Thoracic aorta (tissue), 2 donors: ENCODE results near the gene MYO10. TPM values are rescaled to one million over a fixed set of nuclear protein-coding genes. Genes with fewer than 3 reads are reported as not detected.

Experiments used
- ATAC-seq: fragments of 150-250 bp; one replicate; pipeline ENCODE4 v1.8.0; 2017; ENCODE audit warnings: low read depth; ENCODE audit not compliant: insufficient number of reproducible peaks, low FRiP score
- DNase-seq: peaks from one replicate; pipeline ENCODE4 v3.0.0-alpha.2; 2020; ENCODE audit warnings: low spot score
- H3K27ac ChIP-seq, 2 donors: fragments of 200-600 bp; sonication (generic); 1 replicate in 1 of 2; 2 replicates in 1 of 2; pipeline ENCODE4 v1.5.1; 2016; ENCODE audit warnings: mild to moderate bottlenecking in 2 of 2, moderate library complexity in 2 of 2
- H3K27me3 ChIP-seq: fragments of 200-600 bp; sonication (generic); replicated peaks from 2 replicates; pipeline ENCODE4 v1.6.0; 2016; ENCODE audit warnings: mild to moderate bottlenecking; ENCODE audit not compliant: insufficient read depth
- H3K36me3 ChIP-seq: fragments of 200-600 bp; sonication (generic); one replicate; pipeline ENCODE4 v1.5.1; 2016
- H3K4me1 ChIP-seq, 2 donors: fragments of 200-600 bp; sonication (generic); 1 replicate in 1 of 2; 2 replicates in 1 of 2; pipeline versions ENCODE4 v1.5.1 to v1.6.0; 2016; ENCODE audit warnings: low read depth in 2 of 2, mild to moderate bottlenecking in 1 of 2; ENCODE audit not compliant: control insufficient read depth in 1 of 2
- H3K4me3 ChIP-seq: fragments of 200-600 bp; sonication (generic); 2 replicates; pipeline ENCODE4 v1.5.1; 2016; ENCODE audit warnings: mild to moderate bottlenecking
- H3K9me3 ChIP-seq: fragments of 200-600 bp; sonication (generic); 2 replicates; pipeline ENCODE4 v1.5.1; 2016
- CTCF ChIP-seq: fragments of 200-600 bp; sonication (generic); IDR thresholded peaks from one replicate; pipeline ENCODE4 v1.5.1; 2019; ENCODE audit warnings: antibody characterized with exemption
- total RNA-seq, 2 donors: library from RNA; depleted of rRNA; stranded (reverse); fragments of >200 nt; gene quantifications; one replicate each; pipeline versions ENCODE4 v1.1.0 to v1.2.3, GENCODE V29; 2016

Gene MYO10
- total RNA-seq, 2 donors from 2014 or later = 11.4 to 41.7 TPM

GRCh38 chr5:16754086-16754485, 182.0 kb downstream of the MYO10 start:
- Histone ChIP-seq H3K9me3 (no peaks in the 10 kb centered on the region), H3K4me3 (no peak overlapping the region), H3K36me3 (no peaks in the 10 kb centered on the region), H3K4me1 (no peaks in the 10 kb centered on the region), H3K27me3 (no peaks in the 10 kb centered on the region), H3K27ac (no peak overlapping the region)
- DNase-seq = no peak
- ATAC-seq = no peak
- no peak for TF ChIP-seq CTCF

DNA sequence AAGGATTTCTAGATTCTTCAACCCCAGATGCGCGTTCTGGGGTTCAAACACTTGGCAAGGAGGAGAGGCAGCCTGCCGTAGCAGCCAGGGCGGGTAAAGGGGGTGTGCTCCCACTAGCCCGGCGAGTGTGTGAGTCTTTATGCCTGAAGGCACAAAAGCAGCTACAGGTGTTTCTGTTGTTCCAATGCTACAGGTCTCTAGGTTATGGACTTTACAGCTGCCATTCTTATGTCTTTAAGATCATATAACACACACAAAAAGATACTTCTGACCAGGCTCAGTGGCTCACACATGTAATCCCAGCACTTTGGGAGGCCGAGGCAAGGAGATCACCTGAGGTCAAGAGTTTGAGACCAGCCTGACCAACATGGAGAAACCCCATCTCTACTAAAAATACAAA, 185.6 kb downstream of the MYO10 start:
- ATAC-seq = no peak

GRCh38 chr5:16749626-16750025, 186.5 kb downstream of the MYO10 start:
- no peak for ATAC-seq
- H3K27ac ChIP-seq = no peak overlapping the region
- H3K9me3 ChIP-seq = no peaks in the 10 kb centered on the region

More for the DNA sequence above, 185.6 kb downstream of the MYO10 start:
- Histone ChIP-seq H3K27ac (no peak overlapping the region), H3K27me3 (no peaks in the 10 kb centered on the region), H3K4me1 (no peaks in the 10 kb centered on the region), H3K9me3 (no peaks in the 10 kb centered on the region), H3K36me3 (no peaks in the 10 kb centered on the region), H3K4me3 (no peak overlapping the region)
- DNase-seq = no peak
- no peak for TF ChIP-seq CTCF

DNA sequence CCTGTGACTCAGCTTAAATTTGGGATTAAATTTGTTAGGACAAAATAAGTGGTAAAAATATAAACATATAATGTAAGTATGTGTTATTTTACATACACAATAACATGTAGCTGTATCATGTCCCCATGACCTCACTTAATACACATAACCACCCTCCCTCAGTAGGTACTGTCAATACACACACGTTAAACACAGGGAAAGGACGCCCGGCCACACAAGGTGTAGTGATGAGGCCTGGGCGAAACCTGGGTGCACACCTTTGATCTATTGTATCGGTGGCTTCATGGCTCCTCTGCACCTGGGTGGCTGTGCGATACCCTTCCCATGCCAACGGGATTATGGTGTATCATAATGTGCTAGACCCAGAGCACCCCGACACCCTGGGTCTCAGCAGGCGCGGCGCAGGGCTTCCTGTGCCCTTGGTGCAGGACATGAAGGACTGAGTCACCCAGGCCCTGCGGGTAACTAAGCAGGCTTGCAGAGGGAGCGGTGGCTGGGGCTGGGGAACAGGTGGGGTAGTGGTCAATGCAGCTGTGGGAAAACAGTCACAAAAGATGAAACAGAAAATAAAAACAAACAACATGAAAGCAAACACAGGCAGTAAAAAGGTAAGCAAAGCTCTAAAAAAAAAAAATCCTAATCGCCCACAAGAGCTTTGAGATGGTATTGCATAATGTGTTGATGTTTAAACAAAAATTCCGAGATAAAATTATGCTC, 191.8 kb downstream of the MYO10 start:
- Histone ChIP-seq H3K9me3 (no peaks in the 10 kb centered on the region), H3K4me1 (peaks cover 0 to 5% of the 10 kb centered on the region in 2 donors), H3K4me3 (no peak overlapping the region), H3K27me3 (no peaks in the 10 kb centered on the region), H3K36me3 (no peaks in the 10 kb centered on the region), H3K27ac (no peak overlapping the region)
- no peak for DNase-seq
- TF ChIP-seq CTCF = no peak
- ATAC-seq = no peak

More at GRCh38 chr5:16749626-16750025, 186.5 kb downstream of the MYO10 start:
- Histone ChIP-seq H3K4me1 (no peaks in the 10 kb centered on the region), H3K36me3 (no peaks in the 10 kb centered on the region), H3K27me3 (no peaks in the 10 kb centered on the region), H3K4me3 (no peak overlapping the region)
- no peak for DNase-seq
- TF ChIP-seq CTCF = no peak

- DNase-seq = no peak
- no peak for TF ChIP-seq CTCF
- H3K27me3 ChIP-seq = no peaks in the 10 kb centered on the region
- no peaks in the 10 kb centered on the region for H3K9me3 ChIP-seq
- no peak overlapping the region for H3K4me3 ChIP-seq
- peaks cover 0 to 5% of the 10 kb centered on the region in 2 donors for H3K4me1 ChIP-seq
- H3K27ac ChIP-seq = no peak overlapping the region
- no peaks in the 10 kb centered on the region for H3K36me3 ChIP-seq
- ATAC-seq = no peak
These were observed 193.2 kb downstream of the MYO10 start for GRCh38 chr5:16742938-16743337.
